ENCODE data around the gene NDUFA7.

NDUFA7 gene

GRCh38 chr19:8307965-8308866 is 13.0 kb downstream of the NDUFA7 start, which contains the start of gene CD320:
Gene CD320 (minus strand): TSS chr19:8308358. CDS start chr19:8308290, 68 bp downstream.
- H3K36me3 ChIP-seq = peaks cover 46% of the 10 kb centered on the region
- no peak for TF ChIP-seq CTCF (IDR thresholded peaks at IDR 0.05)
- H3K27me3 ChIP-seq = peaks cover 14% of the 10 kb centered on the region
- peaks cover 12 to 13% of the 10 kb centered on the region in 2 experiments for H3K4me1 ChIP-seq (ENCODE audit: control insufficient read depth in 1 of 2, insufficient read depth in 1 of 2, low read depth in 1 of 2, low read length in 1 of 2)
- H3K9me3 ChIP-seq = no peaks in the 10 kb centered on the region
- H3K27ac ChIP-seq = no peak within 1 kb of the TSS
- peak within 1 kb of the TSS; percentile 47 to 49 for H3K4me3 ChIP-seq (ENCODE audit: low read depth in 1 of 2, low read length in 1 of 2)

DNA sequence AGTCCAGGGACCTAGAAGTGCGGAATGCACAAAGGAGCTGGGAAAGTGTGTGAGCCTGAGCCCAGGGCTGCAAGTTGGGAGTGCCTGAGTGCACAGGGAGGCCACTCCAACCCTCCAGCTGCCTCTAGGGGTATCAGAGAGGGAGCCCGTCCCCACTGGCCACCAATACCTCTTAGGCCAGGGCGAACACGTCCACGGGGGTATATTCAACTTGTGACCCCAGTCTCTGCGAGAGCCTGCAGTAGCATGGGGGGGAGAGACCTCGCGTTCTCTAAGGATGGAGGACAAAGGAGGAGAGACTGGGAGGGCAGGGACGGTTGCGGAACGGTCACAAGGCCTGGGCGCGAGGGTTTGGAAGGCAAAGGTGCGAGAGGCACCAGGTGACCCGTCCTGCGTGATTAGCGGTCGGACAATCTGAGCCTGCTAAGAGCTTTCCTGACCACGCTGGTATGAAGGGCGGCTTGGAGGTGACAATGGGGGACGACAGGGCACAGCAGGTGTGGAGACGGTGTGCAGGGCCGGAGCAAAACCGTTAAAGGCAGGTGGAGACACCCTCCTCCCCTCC is 13.7 kb downstream of the NDUFA7 start:
- Histone ChIP-seq H3K27me3 (peaks cover 14% of the 10 kb centered on the region), H3K4me3 (ENCODE audit: low read depth in 1 of 2, low read length in 1 of 2) (peak overlapping the region; percentile 47 to 49), H3K9me3 (no peaks in the 10 kb centered on the region), H3K27ac (no peak overlapping the region), H3K4me1 (ENCODE audit: control insufficient read depth in 1 of 2, insufficient read depth in 1 of 2, low read depth in 1 of 2, low read length in 1 of 2) (peaks cover 12 to 13% of the 10 kb centered on the region in 2 experiments), H3K36me3 (peaks cover 39% of the 10 kb centered on the region)
- TF ChIP-seq CTCF (IDR thresholded peaks at IDR 0.05) = no peak

DNA sequence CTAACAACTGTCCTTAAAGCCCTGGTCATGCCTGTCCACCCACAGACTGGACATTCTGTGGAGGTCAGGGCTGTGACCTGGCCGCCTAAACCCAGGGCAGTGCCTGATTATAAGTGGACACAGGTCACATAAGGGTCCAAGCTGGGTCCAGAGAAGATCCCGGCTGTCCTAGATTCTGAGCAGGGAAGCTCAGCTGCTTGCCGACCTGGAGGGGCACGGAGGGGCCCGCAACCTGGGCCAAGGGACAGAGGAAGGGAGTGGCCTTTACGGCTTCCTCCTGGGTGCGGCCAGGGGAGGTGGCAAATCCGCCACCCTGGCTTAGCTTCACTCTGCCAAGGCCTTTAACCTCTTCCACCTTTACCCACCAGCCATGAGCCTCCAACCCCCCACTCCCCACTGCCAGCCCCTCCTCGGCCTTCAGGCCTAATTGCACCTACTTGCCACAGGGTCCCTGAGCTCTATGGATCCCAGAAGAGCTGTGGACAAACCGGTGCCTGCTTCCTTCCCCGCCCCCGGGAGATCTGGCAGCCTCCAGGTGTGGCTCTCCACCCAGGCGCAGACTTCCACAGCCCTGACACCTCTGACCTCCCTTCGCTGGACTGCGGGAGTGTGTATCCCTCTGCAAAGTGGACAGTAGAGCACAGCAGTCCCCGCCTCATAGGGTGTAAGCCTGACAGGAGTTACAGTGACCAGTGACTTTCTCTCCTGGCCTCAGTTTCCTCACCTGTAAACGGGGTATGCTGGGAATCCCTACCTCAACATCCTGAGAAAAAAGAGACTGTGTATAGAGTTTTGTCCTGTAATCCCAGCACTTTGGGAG is 14.7 kb downstream of the NDUFA7 start:
- no peaks in the 10 kb centered on the region for H3K9me3 ChIP-seq
- no peak overlapping the region for H3K4me3 ChIP-seq (ENCODE audit: low read depth in 1 of 2, low read length in 1 of 2)
- peaks cover 29% of the 10 kb centered on the region for H3K36me3 ChIP-seq

DNA sequence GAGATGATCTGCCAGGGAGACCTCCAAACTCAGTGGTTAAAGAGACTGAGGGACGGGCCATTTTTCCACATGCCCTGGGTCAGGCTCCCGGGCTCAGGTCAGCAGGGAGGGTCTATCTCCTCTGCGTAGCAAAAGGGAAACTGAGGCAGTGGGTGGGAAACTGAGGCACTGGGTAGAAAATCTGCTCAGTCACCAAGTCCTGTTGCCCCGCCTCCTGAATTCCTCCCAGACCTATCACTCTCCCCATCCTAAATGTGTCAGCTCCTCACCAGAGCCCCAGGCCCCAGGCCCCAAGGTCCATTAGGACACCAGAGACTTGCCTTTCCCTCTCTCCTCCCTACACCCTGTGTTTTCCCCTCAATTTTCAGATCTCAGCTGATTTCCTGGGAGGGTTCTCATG is 15.4 kb downstream of the NDUFA7 start:
- H3K27ac ChIP-seq = no peak overlapping the region
- H3K36me3 ChIP-seq = peaks cover 22% of the 10 kb centered on the region

More for the DNA sequence above, 14.7 kb downstream of the NDUFA7 start:
- Histone ChIP-seq H3K27me3 (peaks cover 16% of the 10 kb centered on the region), H3K4me1 (ENCODE audit: control insufficient read depth in 1 of 2, insufficient read depth in 1 of 2, low read depth in 1 of 2, low read length in 1 of 2) (peaks cover 12 to 13% of the 10 kb centered on the region in 2 experiments), H3K27ac (no peak overlapping the region)
- no peak for TF ChIP-seq CTCF (IDR thresholded peaks at IDR 0.05)

More for the DNA sequence above, 15.4 kb downstream of the NDUFA7 start:
- Histone ChIP-seq H3K4me1 (ENCODE audit: control insufficient read depth in 1 of 2, insufficient read depth in 1 of 2, low read depth in 1 of 2, low read length in 1 of 2) (peaks cover 12 to 13% of the 10 kb centered on the region in 2 experiments), H3K9me3 (no peaks in the 10 kb centered on the region), H3K4me3 (ENCODE audit: low read depth in 1 of 2, low read length in 1 of 2) (no peak overlapping the region), H3K27me3 (peaks cover 16% of the 10 kb centered on the region)
- no peak for TF ChIP-seq CTCF (IDR thresholded peaks at IDR 0.05)

Data from neutrophil (primary cell).